ENCODE measurements around the gene SYP.

DNA sequence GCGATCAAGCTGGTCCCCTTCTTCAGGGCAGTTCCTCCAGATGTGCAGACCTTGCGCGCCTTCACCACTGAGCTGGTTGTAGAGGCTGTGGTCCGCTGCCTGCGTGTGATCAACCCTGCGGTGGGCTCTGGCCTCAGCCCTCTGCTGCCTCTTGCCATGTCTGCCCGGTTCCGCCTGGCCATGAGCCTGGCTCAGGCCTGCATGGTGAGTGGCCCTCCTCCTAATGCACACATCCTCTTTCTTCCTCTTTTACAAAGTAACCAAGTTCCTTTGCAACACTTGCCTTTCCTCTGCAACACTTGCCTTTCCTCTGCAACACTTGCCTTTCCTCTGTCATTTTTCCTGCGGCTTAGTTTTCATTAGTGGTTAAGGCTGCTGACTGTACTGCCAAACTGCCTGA, 37.1 kb upstream of the SYP start:
- TF ChIP-seq POLR2A (IDR thresholded peaks at IDR 0.05) = no peak
- no peak for TF ChIP-seq POLR2AphosphoS5 (IDR thresholded peaks at IDR 0.05)
- TF ChIP-seq, protein P1, sequence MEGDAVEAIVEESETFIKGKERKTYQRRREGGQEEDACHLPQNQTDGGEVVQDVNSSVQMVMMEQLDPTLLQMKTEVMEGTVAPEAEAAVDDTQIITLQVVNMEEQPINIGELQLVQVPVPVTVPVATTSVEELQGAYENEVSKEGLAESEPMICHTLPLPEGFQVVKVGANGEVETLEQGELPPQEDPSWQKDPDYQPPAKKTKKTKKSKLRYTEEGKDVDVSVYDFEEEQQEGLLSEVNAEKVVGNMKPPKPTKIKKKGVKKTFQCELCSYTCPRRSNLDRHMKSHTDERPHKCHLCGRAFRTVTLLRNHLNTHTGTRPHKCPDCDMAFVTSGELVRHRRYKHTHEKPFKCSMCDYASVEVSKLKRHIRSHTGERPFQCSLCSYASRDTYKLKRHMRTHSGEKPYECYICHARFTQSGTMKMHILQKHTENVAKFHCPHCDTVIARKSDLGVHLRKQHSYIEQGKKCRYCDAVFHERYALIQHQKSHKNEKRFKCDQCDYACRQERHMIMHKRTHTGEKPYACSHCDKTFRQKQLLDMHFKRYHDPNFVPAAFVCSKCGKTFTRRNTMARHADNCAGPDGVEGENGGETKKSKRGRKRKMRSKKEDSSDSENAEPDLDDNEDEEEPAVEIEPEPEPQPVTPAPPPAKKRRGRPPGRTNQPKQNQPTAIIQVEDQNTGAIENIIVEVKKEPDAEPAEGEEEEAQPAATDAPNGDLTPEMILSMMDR (IDR thresholded peaks at IDR 0.05) = no peak

Measured in sigmoid colon (tissue), 4 donors.